Measurements from ENCODE around the gene GRID2. TPM values are rescaled to one million over a fixed set of nuclear protein-coding genes. Genes with fewer than 3 reads are reported as not detected.
A peak's percentile ranks its signal among the peaks of the same experiment; 100 is the strongest.

Gene GRID2
- total and polyA plus RNA-seq, 10 of the 15 experiments (the other 5 are each of a cell fraction or from before 2014, with no cell fraction given) = not detected

DNA sequence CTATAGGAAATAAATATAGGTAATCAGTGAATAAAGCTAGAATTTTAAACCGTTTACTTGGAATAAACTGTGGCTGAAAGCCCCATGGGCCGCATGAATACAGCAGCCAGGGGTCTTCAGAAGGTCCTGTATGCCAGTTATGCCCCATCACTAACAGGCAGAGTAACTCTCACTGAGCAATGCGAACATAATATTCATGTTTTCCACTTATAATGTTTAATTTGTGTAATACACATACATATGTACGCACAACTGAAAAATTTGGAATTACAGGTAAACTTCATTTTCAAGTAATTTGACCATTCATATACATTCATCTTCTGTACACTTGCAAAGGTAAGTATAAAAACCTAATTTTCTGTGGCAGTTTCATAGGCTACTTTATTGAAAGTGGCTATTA is 998.5 kb downstream of the GRID2 start:
- ChIA-PET POLR2A (no interaction called here), RAD21 (ENCODE audit: unreplicated experiment) (interaction anchor here (1.1 to 2.2 kb wide), 3 partner anchors 10 to 31 kb away, joined by 3 to 10 read pairs (median 3); no protein-coding TSS in a partner anchor), SMC1A (ENCODE audit: uncharacterized antibody, unreplicated experiment) (interaction anchor here (1.9 to 2.4 kb wide), 2 partner anchors 11 to 32 kb away, joined by 6 to 8 read pairs; no protein-coding TSS in a partner anchor), CTCF (interaction anchor here (1.3 kb wide), 1 partner anchor 31 kb away, joined by 3 read pairs; no protein-coding TSS in a partner anchor)
- no TSS peak for BruUV-seq (replicated peaks)
- intact Hi-C loops (cut with micrococcal nuclease; ENCODE audit: unreplicated experiment) = no loop called here
- Histone ChIP-seq H3K4me1 (ENCODE audit: control insufficient read depth, insufficient read depth, low read length) (peaks cover 4% of the 10 kb centered on the region; the same call in 1 of the 2 replicates), H3K27ac (ENCODE audit: control insufficient read depth, insufficient read depth) (no peak overlapping the region), H3K27me3 (replicated peaks in 1 of 2; ENCODE audit: control insufficient read depth in 2 of 2, insufficient read depth in 2 of 2, low read length in 1 of 2) (no peaks in the 10 kb centered on the region), H3K79me2 (ENCODE audit: control insufficient read depth, insufficient read depth, low read length) (no peaks in the 10 kb centered on the region), H3K4me2 (ENCODE audit: control insufficient read depth, insufficient read depth) (no peak overlapping the region), H3K9me3 (replicated peaks; ENCODE audit: control insufficient read depth, insufficient read depth, low read length) (no peaks in the 10 kb centered on the region; the same call in 2 of the 3 replicates), H3K4me3 (no peak overlapping the region), H4K20me1 (ENCODE audit: control insufficient read depth, insufficient read depth) (no peaks in the 10 kb centered on the region), H3K36me3 (ENCODE audit: control insufficient read depth in 2 of 2, insufficient read depth in 2 of 2, low read length in 1 of 2) (no peaks in the 10 kb centered on the region), H2AFZ (ENCODE audit: control insufficient read depth, low read depth, low read length) (no peak overlapping the region), H3K9ac (ENCODE audit: control insufficient read depth, insufficient read depth, low read length) (no peak overlapping the region)
- no peak for DNase-seq (ENCODE audit: low read depth, low spot score)
- no peak for FAIRE-seq
- TF ChIP-seq ZNF217 (IDR thresholded peaks at IDR 0.05) (no peak), RELA (IDR thresholded peaks at IDR 0.05; ENCODE audit: borderline replicate concordance, partially characterized antibody) (no peak), MYB (IDR thresholded peaks at IDR 0.05; ENCODE audit: borderline replicate concordance, low read depth, low read length) (no peak), CREB1 (IDR thresholded peaks at IDR 0.05; ENCODE audit: low read depth) (no peak), MLLT1 (IDR thresholded peaks at IDR 0.05) (peak; percentile 92), CREM (IDR thresholded peaks at IDR 0.05; ENCODE audit: low read depth) (no peak)
- in situ Hi-C loops (cut with MboI) = no loop called here
- WGBS (ENCODE audit: insufficient coverage, insufficient replicate concordance, low lambda C conversion rate, missing lambda C conversion rate) = 40% methylated on average over 4 of the region's 4 CpGs
- ATAC-seq = no peak

- peaks cover 4% of the 10 kb centered on the region; the same call in 1 of the 2 replicates for H3K4me1 ChIP-seq (ENCODE audit: control insufficient read depth, insufficient read depth, low read length)
- H3K27me3 ChIP-seq (replicated peaks in 1 of 2; ENCODE audit: control insufficient read depth in 2 of 2, insufficient read depth in 2 of 2, low read length in 1 of 2) = no peaks in the 10 kb centered on the region
- ChIA-PET RAD21 (ENCODE audit: unreplicated experiment) (no interaction called here), POLR2A (no interaction called here), SMC1A (ENCODE audit: uncharacterized antibody, unreplicated experiment) (interaction anchor here (0.6 kb wide), 1 partner anchor 15 kb away, joined by 3 read pairs; no protein-coding TSS in a partner anchor), CTCF (no interaction called here)
- DNase-seq (ENCODE audit: low read depth, low spot score) = no peak
- no peaks in the 10 kb centered on the region; the same call in 2 of the 3 replicates for H3K9me3 ChIP-seq (replicated peaks; ENCODE audit: control insufficient read depth, insufficient read depth, low read length)
- TF ChIP-seq RUNX3 (IDR thresholded peaks at IDR 0.05; ENCODE audit: low read length) (0 out of 2 replicates have a peak, but pooled peaks have one; percentile 14), BCLAF1 (IDR thresholded peaks at IDR 0.05) (no peak), JUNB (IDR thresholded peaks at IDR 0.05) (peak; percentile 26; the same call in 1 of the 2 replicates)
- no peaks in the 10 kb centered on the region for H3K79me2 ChIP-seq (ENCODE audit: control insufficient read depth, insufficient read depth, low read length)
- in situ Hi-C loops (cut with MboI) = no loop called here
- H4K20me1 ChIP-seq (ENCODE audit: control insufficient read depth, insufficient read depth) = no peaks in the 10 kb centered on the region
- H3K4me3 ChIP-seq = no peak overlapping the region
- 13% methylated on average over 2 of the region's 2 CpGs for WGBS (ENCODE audit: insufficient coverage, insufficient replicate concordance, low lambda C conversion rate, missing lambda C conversion rate)
- no peak overlapping the region for H3K4me2 ChIP-seq (ENCODE audit: control insufficient read depth, insufficient read depth)
- no peak overlapping the region for H3K9ac ChIP-seq (ENCODE audit: control insufficient read depth, insufficient read depth, low read length)
- no TSS peak for BruUV-seq (replicated peaks)
- H3K36me3 ChIP-seq (ENCODE audit: control insufficient read depth in 2 of 2, insufficient read depth in 2 of 2, low read length in 1 of 2) = no peaks in the 10 kb centered on the region
- intact Hi-C loops (cut with micrococcal nuclease; ENCODE audit: unreplicated experiment) = no loop called here
- peak overlapping the region; percentile 34; the same call in 1 of the 2 replicates for H2AFZ ChIP-seq (ENCODE audit: control insufficient read depth, low read depth, low read length)
- ATAC-seq = peak; percentile 75
- FAIRE-seq = no peak
- H3K27ac ChIP-seq (ENCODE audit: control insufficient read depth, insufficient read depth) = no peak overlapping the region
Measured at GRCh38 chr4:93303440-93303839, 999.7 kb downstream of the GRID2 start.

Data from GM12878 (cell line).